ENCODE measurements around the gene ZNF200. TPM values are rescaled to one million over a fixed set of nuclear protein-coding genes. Genes with fewer than 3 reads are reported as not detected.

ZNF200 gene
- total and polyA plus RNA-seq, 2 of the 13 experiments (the other 11 are each of a cell fraction or from before 2014, with no cell fraction given) = 3.5 to 16.5 TPM

- TF ChIP-seq BCL6 (CRISPR knock-in tag; IDR thresholded peaks at IDR 0.05) (no peak), SP140L (CRISPR knock-in tag; IDR thresholded peaks at IDR 0.05; ENCODE audit: borderline replicate concordance) (0 out of 2 replicates have a peak, but pooled peaks have one; percentile 56), ZNF598 (CRISPR knock-in tag; IDR thresholded peaks at IDR 0.05; ENCODE audit: borderline replicate concordance) (peak; percentile 84; the same call in 1 of the 2 replicates), FOXP1 (IDR thresholded peaks at IDR 0.05) (no peak), FOXP1 (CRISPR knock-in tag; IDR thresholded peaks at IDR 0.05) (no peak), FOXK2 (IDR thresholded peaks at IDR 0.05) (no peak), SRSF9 (IDR thresholded peaks at IDR 0.05; ENCODE audit: borderline replicate concordance, insufficient read depth, low read depth, low read length, poor library complexity, severe bottlenecking) (no peak), ZNF850 (CRISPR knock-in tag; conservative IDR thresholded peaks at IDR 0.05) (peak; percentile 69; the same call in 1 of the 2 replicates), ZBTB43 (CRISPR knock-in tag; conservative IDR thresholded peaks at IDR 0.05) (no peak), MXI1 (IDR thresholded peaks at IDR 0.05; ENCODE audit: borderline replicate concordance, low read depth, low read length) (peak; percentile 69; the same call in 1 of the 3 replicates), KDM2A (CRISPR knock-in tag; IDR thresholded peaks at IDR 0.05; ENCODE audit: borderline replicate concordance, low read depth) (peak; percentile 83), MXD1 (CRISPR knock-in tag; IDR thresholded peaks at IDR 0.05) (peak; percentile 65; the same call in 1 of the 2 replicates), MYNN (CRISPR knock-in tag; IDR thresholded peaks at IDR 0.05; ENCODE audit: low read depth) (no peak), CERS6 (CRISPR knock-in tag; IDR thresholded peaks at IDR 0.05) (no peak), ZNF407 (CRISPR knock-in tag; IDR thresholded peaks at IDR 0.05; ENCODE audit: not compliant biosample characterization) (peak; percentile 79), ZNF317 (CRISPR knock-in tag; IDR thresholded peaks at IDR 0.05) (peak; percentile 77), REL (CRISPR knock-in tag; conservative IDR thresholded peaks at IDR 0.05) (0 out of 2 replicates have a peak, but pooled peaks have one; percentile 24), REXO4 (CRISPR knock-in tag; IDR thresholded peaks at IDR 0.05; ENCODE audit: borderline replicate concordance) (no peak), ZNF124 (CRISPR knock-in tag; IDR thresholded peaks at IDR 0.05) (no peak; the same call in 1 of the 2 replicates)
These were observed at the start of gene ZNF200 (continued) for GRCh38 chr16:3234857-3235561.

All from HepG2 (cell line).